ENCODE data around the gene RFX2.
A peak's percentile ranks its signal among the peaks of the same experiment; 100 is the strongest.

Gene RFX2

DNA sequence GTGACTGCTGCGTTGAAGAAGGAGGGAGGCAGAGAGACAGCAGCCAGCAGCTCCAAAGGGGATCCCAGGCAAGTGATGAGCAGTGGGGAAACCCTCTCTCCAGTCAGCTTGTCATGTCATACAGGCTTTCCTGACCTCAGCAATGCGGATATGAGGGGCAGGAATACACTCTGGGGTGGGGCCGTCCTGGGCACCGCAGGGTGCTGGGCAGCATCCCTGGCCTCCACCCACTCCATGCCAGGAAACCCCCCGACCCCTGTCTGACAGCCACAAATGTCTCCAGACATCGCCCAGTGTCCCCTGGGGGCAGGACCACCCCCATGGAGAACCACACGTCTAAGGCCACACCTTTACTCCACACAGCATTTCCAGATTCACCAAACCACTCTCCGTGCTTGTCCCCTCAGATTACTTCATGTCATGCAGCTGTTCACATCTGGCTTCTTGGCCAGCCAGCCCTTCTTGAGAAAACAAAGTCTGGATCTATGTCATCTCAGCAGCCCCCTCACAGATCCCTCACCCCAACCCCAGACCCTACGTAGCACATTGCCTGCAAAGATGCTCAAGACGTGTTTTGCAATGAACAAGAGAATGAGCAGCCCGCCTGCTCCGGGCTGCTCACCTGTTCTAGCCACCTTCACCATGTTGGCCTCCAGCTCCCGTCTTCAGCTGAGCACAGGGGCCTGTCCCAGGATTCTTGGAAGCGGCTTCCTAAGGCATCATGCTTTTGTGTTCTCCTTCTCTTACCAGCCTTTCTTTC lies 46.5 kb downstream of the RFX2 start:
- H3K9me3 ChIP-seq (ENCODE audit: control extremely low read depth in 1 of 5, control insufficient read depth in 4 of 5, insufficient read depth in 2 of 5, low read depth in 1 of 5, low read length in 4 of 5): no peaks in the 10 kb centered on the region
- 93% methylated on average over 13 of the region's 14 CpGs for WGBS (ENCODE audit: insufficient coverage)
- DNase-seq: no peak
- H3K27me3 ChIP-seq (replicated peaks in 2 of 5; ENCODE audit: control insufficient read depth in 4 of 5, insufficient read depth in 5 of 5, low read length in 4 of 5): no peaks in the 10 kb centered on the region
- H3K4me3 ChIP-seq (ENCODE audit: control insufficient read depth in 1 of 7, extremely low read depth in 1 of 7, insufficient read depth in 4 of 7, low read depth in 2 of 7, low read length in 6 of 7): peak overlapping the region in 3 of 7 experiments; percentile 11 to 62 (median 48)
- ChIA-PET CTCF (interaction anchor here (0.8 to 2.7 kb wide), 8 partner anchors 12 to 155 kb away, joined by 3 to 18 read pairs (median 4); no protein-coding TSS in a partner anchor), POLR2A (interaction anchor here (1.0 to 2.3 kb wide), 6 partner anchors 12 to 65 kb away, joined by 3 to 6 read pairs (median 4); no protein-coding TSS in a partner anchor)
- H3K27ac ChIP-seq (ENCODE audit: insufficient read depth in 1 of 2, low read depth in 1 of 2, low read length in 2 of 2, poor library complexity in 1 of 2, severe bottlenecking in 2 of 2): no peak overlapping the region
- H3K36me3 ChIP-seq (ENCODE audit: control insufficient read depth in 4 of 4, insufficient read depth in 4 of 4, low read length in 3 of 4): peaks cover 0 to 3% (median 0%) of the 10 kb centered on the region in 4 experiments
- peaks cover 32 to 98% (median 95%) of the 10 kb centered on the region in 4 experiments for H3K4me1 ChIP-seq (ENCODE audit: control extremely low read depth in 1 of 4, control insufficient read depth in 4 of 4, insufficient read depth in 4 of 4, low read length in 3 of 4)

GRCh38 chr19:6062961-6063575 lies 47.2 kb downstream of the RFX2 start:
- ChIA-PET POLR2A (interaction anchor here (1.0 to 2.3 kb wide), 5 partner anchors 13 to 65 kb away, joined by 3 to 8 read pairs (median 4); no protein-coding TSS in a partner anchor), CTCF (interaction anchor here (0.8 to 3.2 kb wide), 9 partner anchors 11 to 155 kb away, joined by 3 to 18 read pairs (median 5); no protein-coding TSS in a partner anchor)
- peak overlapping the region; percentile 67 to 74 for H3K27ac ChIP-seq (ENCODE audit: insufficient read depth in 1 of 2, low read depth in 1 of 2, low read length in 2 of 2, poor library complexity in 1 of 2, severe bottlenecking in 2 of 2)
- DNase-seq: no peak
- peaks cover 29 to 99% (median 95%) of the 10 kb centered on the region in 4 experiments for H3K4me1 ChIP-seq (ENCODE audit: control extremely low read depth in 1 of 4, control insufficient read depth in 4 of 4, insufficient read depth in 4 of 4, low read length in 3 of 4)
- WGBS (ENCODE audit: insufficient coverage): 94% methylated on average over 16 of the region's 17 CpGs
- peaks cover 0 to 3% (median 0%) of the 10 kb centered on the region in 4 experiments for H3K36me3 ChIP-seq (ENCODE audit: control insufficient read depth in 4 of 4, insufficient read depth in 4 of 4, low read length in 3 of 4)
- peak overlapping the region in 5 of 7 experiments; percentile 24 to 62 (median 48) for H3K4me3 ChIP-seq (ENCODE audit: control insufficient read depth in 1 of 7, extremely low read depth in 1 of 7, insufficient read depth in 4 of 7, low read depth in 2 of 7, low read length in 6 of 7)
- H3K27me3 ChIP-seq (replicated peaks in 2 of 5; ENCODE audit: control insufficient read depth in 4 of 5, insufficient read depth in 5 of 5, low read length in 4 of 5): no peaks in the 10 kb centered on the region
- H3K9me3 ChIP-seq (ENCODE audit: control extremely low read depth in 1 of 5, control insufficient read depth in 4 of 5, insufficient read depth in 2 of 5, low read depth in 1 of 5, low read length in 4 of 5): no peaks in the 10 kb centered on the region

GRCh38 chr19:6062274-6062673 lies 48.0 kb downstream of the RFX2 start:
- Histone ChIP-seq H3K9me3 (ENCODE audit: control extremely low read depth in 1 of 5, control insufficient read depth in 4 of 5, insufficient read depth in 2 of 5, low read depth in 1 of 5, low read length in 4 of 5) (no peaks in the 10 kb centered on the region), H3K4me3 (ENCODE audit: control insufficient read depth in 1 of 7, extremely low read depth in 1 of 7, insufficient read depth in 4 of 7, low read depth in 2 of 7, low read length in 6 of 7) (peak overlapping the region in 5 of 7 experiments; percentile 13 to 62 (median 24)), H3K27ac (ENCODE audit: insufficient read depth in 1 of 2, low read depth in 1 of 2, low read length in 2 of 2, poor library complexity in 1 of 2, severe bottlenecking in 2 of 2) (peak overlapping the region; percentile 67 to 74), H3K36me3 (ENCODE audit: control insufficient read depth in 4 of 4, insufficient read depth in 4 of 4, low read length in 3 of 4) (peaks cover 0 to 3% (median 0%) of the 10 kb centered on the region in 4 experiments), H3K4me1 (ENCODE audit: control extremely low read depth in 1 of 4, control insufficient read depth in 4 of 4, insufficient read depth in 4 of 4, low read length in 3 of 4) (peaks cover 23 to 99% (median 95%) of the 10 kb centered on the region in 4 experiments), H3K27me3 (replicated peaks in 2 of 5; ENCODE audit: control insufficient read depth in 4 of 5, insufficient read depth in 5 of 5, low read length in 4 of 5) (no peaks in the 10 kb centered on the region)
- POLR2A ChIA-PET: interaction anchor here (0.6 to 2.3 kb wide), 6 partner anchors 9 to 55 kb away, joined by 3 to 8 read pairs (median 4); no protein-coding TSS in a partner anchor
- peak; percentile 73 to 92 (median 91) for DNase-seq
- WGBS (ENCODE audit: insufficient coverage): 38% methylated on average over 2 of the region's 11 CpGs
- CTCF ChIA-PET: interaction anchor here (0.6 to 3.2 kb wide), 9 partner anchors 10 to 1927 kb away, joined by 3 to 18 read pairs (median 4); no protein-coding TSS in a partner anchor

- no peaks in the 10 kb centered on the region for H3K27me3 ChIP-seq (replicated peaks in 2 of 5; ENCODE audit: control insufficient read depth in 4 of 5, insufficient read depth in 5 of 5, low read length in 4 of 5)
- no peaks in the 10 kb centered on the region for H3K9me3 ChIP-seq (ENCODE audit: control extremely low read depth in 1 of 5, control insufficient read depth in 4 of 5, insufficient read depth in 2 of 5, low read depth in 1 of 5, low read length in 4 of 5)
- H3K27ac ChIP-seq (ENCODE audit: insufficient read depth in 1 of 2, low read depth in 1 of 2, low read length in 2 of 2, poor library complexity in 1 of 2, severe bottlenecking in 2 of 2): peak overlapping the region; percentile 62 to 74
- H3K36me3 ChIP-seq (ENCODE audit: control insufficient read depth in 4 of 4, insufficient read depth in 4 of 4, low read length in 3 of 4): peaks cover 0 to 3% (median 0%) of the 10 kb centered on the region in 4 experiments
- 88% methylated on average over 5 of the region's 16 CpGs for WGBS (ENCODE audit: insufficient coverage)
- H3K4me3 ChIP-seq (ENCODE audit: control insufficient read depth in 1 of 7, extremely low read depth in 1 of 7, insufficient read depth in 4 of 7, low read depth in 2 of 7, low read length in 6 of 7): peak overlapping the region in 4 of 7 experiments; percentile 13 to 62 (median 28)
- H3K4me1 ChIP-seq (ENCODE audit: control extremely low read depth in 1 of 4, control insufficient read depth in 4 of 4, insufficient read depth in 4 of 4, low read length in 3 of 4): peaks cover 23 to 99% (median 96%) of the 10 kb centered on the region in 4 experiments
- POLR2A ChIA-PET: interaction anchor here (0.6 to 2.3 kb wide), 3 partner anchors 11 to 47 kb away, joined by 3 to 8 read pairs (median 6); no protein-coding TSS in a partner anchor
- CTCF ChIA-PET: interaction anchor here (1.0 to 3.2 kb wide), 6 partner anchors 9 to 59 kb away, joined by 3 to 18 read pairs (median 4); no protein-coding TSS in a partner anchor
- no peak for DNase-seq
Measured at GRCh38 chr19:6061376-6062130, 48.7 kb downstream of the RFX2 start.

GRCh38 chr19:6060600-6061375 lies 49.5 kb downstream of the RFX2 start:
- peak overlapping the region in 1 of 2 experiments; percentile 69 for H3K27ac ChIP-seq (ENCODE audit: insufficient read depth in 1 of 2, low read depth in 1 of 2, low read length in 2 of 2, poor library complexity in 1 of 2, severe bottlenecking in 2 of 2)

More at GRCh38 chr19:6060600-6061375, 49.5 kb downstream of the RFX2 start:
- Histone ChIP-seq H3K9me3 (ENCODE audit: control extremely low read depth in 1 of 5, control insufficient read depth in 4 of 5, insufficient read depth in 2 of 5, low read depth in 1 of 5, low read length in 4 of 5) (no peaks in the 10 kb centered on the region), H3K36me3 (ENCODE audit: control insufficient read depth in 4 of 4, insufficient read depth in 4 of 4, low read length in 3 of 4) (peaks cover 0 to 6% (median 0%) of the 10 kb centered on the region in 4 experiments), H3K4me3 (ENCODE audit: control insufficient read depth in 1 of 7, extremely low read depth in 1 of 7, insufficient read depth in 4 of 7, low read depth in 2 of 7, low read length in 6 of 7) (peak overlapping the region in 2 of 7 experiments; percentile 21 to 43), H3K4me1 (ENCODE audit: control extremely low read depth in 1 of 4, control insufficient read depth in 4 of 4, insufficient read depth in 4 of 4, low read length in 3 of 4) (peaks cover 23 to 97% (median 96%) of the 10 kb centered on the region in 4 experiments), H3K27me3 (replicated peaks in 2 of 5; ENCODE audit: control insufficient read depth in 4 of 5, insufficient read depth in 5 of 5, low read length in 4 of 5) (no peaks in the 10 kb centered on the region)
- CTCF ChIA-PET: interaction anchor here (1.0 to 3.2 kb wide), 5 partner anchors 12 to 39 kb away, joined by 3 to 8 read pairs (median 4); no protein-coding TSS in a partner anchor
- POLR2A ChIA-PET: interaction anchor here (0.6 kb wide), 1 partner anchor 38 kb away, joined by 3 read pairs; no protein-coding TSS in a partner anchor
- WGBS (ENCODE audit: insufficient coverage): 76% methylated on average over 18 of the region's 21 CpGs
- DNase-seq: peak; percentile 49 to 86 (median 76)
